OCI-LY3 (cell line): ENCODE results near the gene PAFAH1B2.

Source experiments
- H2AFZ ChIP-seq: fragments of 200-600, 300-600 bp; shearing (Covaris generic); 2 replicates; pipeline ENCODE4 v1.6.0; 2014; ENCODE audit warnings: antibody characterized with exemption, low read depth, low read length
- H3K27ac ChIP-seq: fragments of 200-600, 300-600 bp; sonication (generic); 2 replicates; pipeline ENCODE4 v1.5.1; 2014; ENCODE audit warnings: mild to moderate bottlenecking, low read length, moderate library complexity, mixed read lengths
- H3K27me3 ChIP-seq: fragments of 200-600, 300-600 bp; sonication (generic); 2 replicates; pipeline ENCODE4 v1.6.1; 2014; ENCODE audit warnings: low read depth, low read length, mixed read lengths
- H3K36me3 ChIP-seq: fragments of 200-600, 300-600 bp; sonication (generic); replicated peaks from 2 replicates; pipeline ENCODE3; 2014; ENCODE audit warnings: low read depth, low read length, mixed read lengths
- H3K4me1 ChIP-seq: fragments of 300-600, 200-600 bp; sonication (generic); 2 replicates; pipeline ENCODE4 v1.6.1; 2014; ENCODE audit warnings: low read length, mixed read lengths
- H3K4me2 ChIP-seq: fragments of 200-600, 300-600 bp; sonication (generic); 2 replicates; pipeline ENCODE4 v1.6.1; 2014; ENCODE audit warnings: low read length, mixed read lengths
- H3K4me3 ChIP-seq: fragments of 300-600, 200-600 bp; sonication (generic); 2 replicates; pipeline ENCODE4 v1.5.1; 2014; ENCODE audit warnings: antibody characterized with exemption, mild to moderate bottlenecking, low read length, moderate library complexity
- H3K79me2 ChIP-seq: fragments of 300-600, 200-600 bp; shearing (Covaris generic); 2 replicates; pipeline ENCODE4 v1.6.1; 2014; ENCODE audit warnings: mild to moderate bottlenecking, low read length, mixed read lengths
- H3K9ac ChIP-seq: fragments of 300-600, 200-600 bp; shearing (Covaris generic); 2 replicates; pipeline ENCODE4 v1.6.0; 2014; ENCODE audit warnings: mild to moderate bottlenecking, low read length, moderate library complexity
- H3K9me3 ChIP-seq: fragments of 200-600, 300-600 bp; shearing (Covaris generic); 2 replicates; pipeline ENCODE4 v1.6.1; 2014; ENCODE audit warnings: low read length, mixed read lengths; ENCODE audit not compliant: insufficient read depth
- H4K20me1 ChIP-seq: fragments of 200-600, 300-600 bp; sonication (generic); 2 replicates; pipeline ENCODE4 v1.6.1; 2016; ENCODE audit warnings: low read length, mixed read lengths; ENCODE audit not compliant: insufficient read depth
- CTCF ChIP-seq: fragments of 200-600, 300-600 bp; sonication (generic); IDR thresholded peaks from 2 replicates; pipeline ENCODE4 v1.5.1; 2014; ENCODE audit warnings: antibody characterized with exemption, low read length, low read depth
- EZH2phosphoT487 ChIP-seq: fragments of 200-600 bp; shearing (Covaris generic); IDR thresholded peaks from 2 replicates; pipeline ENCODE4 v1.6.1; 2018; ENCODE audit warnings: antibody characterized with exemption, mixed run types, low read depth

Gene PAFAH1B2, protein sequence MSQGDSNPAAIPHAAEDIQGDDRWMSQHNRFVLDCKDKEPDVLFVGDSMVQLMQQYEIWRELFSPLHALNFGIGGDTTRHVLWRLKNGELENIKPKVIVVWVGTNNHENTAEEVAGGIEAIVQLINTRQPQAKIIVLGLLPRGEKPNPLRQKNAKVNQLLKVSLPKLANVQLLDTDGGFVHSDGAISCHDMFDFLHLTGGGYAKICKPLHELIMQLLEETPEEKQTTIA

GRCh38 chr11:117143871-117144476 is at the start of gene PAFAH1B2:
PAFAH1B2 (plus strand) TSS chr11:117144287; CDS start chr11:117152448, 8,161 bp downstream.
- peaks cover 8% of the 10 kb centered on the region for H3K4me1 ChIP-seq
- H3K79me2 ChIP-seq = peaks cover 49% of the 10 kb centered on the region
- H4K20me1 ChIP-seq = peaks cover 37% of the 10 kb centered on the region
- peak within 1 kb of the TSS; percentile 98 for H3K4me3 ChIP-seq
- peak within 1 kb of the TSS; percentile 75 for H3K27ac ChIP-seq
- peak within 1 kb of the TSS; percentile 97 for H2AFZ ChIP-seq
- H3K27me3 ChIP-seq = no peaks in the 10 kb centered on the region
- peaks cover 18% of the 10 kb centered on the region for H3K36me3 ChIP-seq
- H3K9me3 ChIP-seq = no peaks in the 10 kb centered on the region
- peak within 1 kb of the TSS; percentile 94 for H3K9ac ChIP-seq
- TF ChIP-seq EZH2phosphoT487 (no peak), CTCF (no peak)
- peak within 1 kb of the TSS; percentile 90 for H3K4me2 ChIP-seq

- Histone ChIP-seq H3K36me3 (peaks cover 10% of the 10 kb centered on the region), H3K9ac (no peak overlapping the region), H3K79me2 (peaks cover 82% of the 10 kb centered on the region), H3K27me3 (no peaks in the 10 kb centered on the region), H4K20me1 (peaks cover 52% of the 10 kb centered on the region), H3K27ac (no peak overlapping the region), H3K4me3 (no peak overlapping the region), H3K9me3 (no peaks in the 10 kb centered on the region), H3K4me2 (peak overlapping the region; percentile 23; the same call in 1 of the 2 replicates), H3K4me1 (peaks cover 67% of the 10 kb centered on the region), H2AFZ (no peak overlapping the region)
- TF ChIP-seq CTCF (no peak), EZH2phosphoT487 (no peak)
These were observed 49.3 kb upstream of the PAFAH1B2 start for GRCh38 chr11:117094776-117095175.

- no peak overlapping the region for H3K9ac ChIP-seq
- H3K9me3 ChIP-seq = no peaks in the 10 kb centered on the region
- no peak overlapping the region for H2AFZ ChIP-seq
- H3K79me2 ChIP-seq = peaks cover 75% of the 10 kb centered on the region
- no peak for TF ChIP-seq EZH2phosphoT487
- no peak for TF ChIP-seq CTCF
- H3K4me2 ChIP-seq = peak overlapping the region; percentile 88
- H3K4me3 ChIP-seq = peak overlapping the region; percentile 89; the same call in 1 of the 2 replicates
- peaks cover 45% of the 10 kb centered on the region for H4K20me1 ChIP-seq
- H3K27me3 ChIP-seq = no peaks in the 10 kb centered on the region
- peaks cover 10% of the 10 kb centered on the region for H3K36me3 ChIP-seq
- no peak overlapping the region for H3K27ac ChIP-seq
- peaks cover 60% of the 10 kb centered on the region for H3K4me1 ChIP-seq
These were observed 48.6 kb upstream of the PAFAH1B2 start for GRCh38 chr11:117095284-117096161.
